Suprapubic skin (tissue), 4 donors: ENCODE results near the gene FITM1. TPM values are rescaled to one million over a fixed set of nuclear protein-coding genes. Genes with fewer than 3 reads are reported as not detected.

Experiments
- DNase-seq, 2 donors: peaks; one replicate each; pipeline ENCODE4 v3.0.0-alpha.2; 2019; ENCODE audit warnings: low spot score in 2 of 2
- H3K27ac ChIP-seq: fragments of 200-600 bp; sonication (generic); one replicate; pipeline ENCODE4 v1.5.1; 2019
- H3K27me3 ChIP-seq: fragments of 200-600 bp; sonication (generic); one replicate; pipeline ENCODE4 v1.5.1; 2019
- H3K36me3 ChIP-seq: fragments of 200-600 bp; sonication (generic); one replicate; pipeline ENCODE4 v1.5.1; 2019
- H3K4me1 ChIP-seq: fragments of 200-600 bp; sonication (generic); one replicate; pipeline ENCODE4 v1.5.1; 2019
- H3K4me3 ChIP-seq: fragments of 200-600 bp; sonication (generic); one replicate; pipeline ENCODE4 v1.5.1; 2019; ENCODE audit warnings: mild to moderate bottlenecking
- H3K9me3 ChIP-seq: fragments of 200-600 bp; sonication (generic); one replicate; pipeline ENCODE4 v1.5.1; 2019
- CTCF ChIP-seq, 2 donors: fragments of 200-600 bp in 1 of 2; fragments of 450-650 bp in 1 of 2; sonication (generic) in 1 of 2; IDR thresholded peaks; one replicate each; pipeline ENCODE4 v1.5.1; 2016 to 2019; ENCODE audit warnings: antibody characterized with exemption in 2 of 2, mild to moderate bottlenecking in 1 of 2, moderate library complexity in 1 of 2
- EP300 ChIP-seq: sonication (generic); formaldehyde crosslinking; IDR thresholded peaks from one replicate; pipeline ENCODE4 v1.6.1; 2017; ENCODE audit warnings: antibody characterized with exemption
- POLR2A ChIP-seq, 2 donors: fragments of 450-650 bp; IDR thresholded peaks; one replicate each; pipeline ENCODE4 v1.6.1; 2017; ENCODE audit warnings: antibody characterized with exemption in 2 of 2, mild to moderate bottlenecking in 2 of 2, moderate library complexity in 2 of 2
- POLR2AphosphoS5 ChIP-seq, 3 donors: sonication (generic); formaldehyde crosslinking; IDR thresholded peaks; one replicate each; pipeline ENCODE4 v1.6.1; 2017; ENCODE audit warnings: antibody characterized with exemption in 3 of 3
- WGBS: methylation state at CpG from one replicate; pipeline ENCODE4 v1.1.5; 2018; 5-methylcytosine and 5-hydroxymethylcytosine counted together
- total RNA-seq, 4 donors: library from RNA; depleted of rRNA; stranded (reverse); fragments of >200 nt; gene quantifications; one replicate each; pipeline ENCODE4 v1.1.0, GENCODE V29; 2016

The FITM1 gene
- total RNA-seq, 4 donors from 2014 or later: 1.7 to 3.4 (median 2.3) TPM; not detected in 1

GRCh38 chr14:24122898-24123297, 7.6 kb upstream of the FITM1 start:
- H3K9me3 ChIP-seq: no peaks in the 10 kb centered on the region
- TF ChIP-seq CTCF (IDR thresholded peaks at IDR 0.05) (no peak), EP300 (no peak), POLR2AphosphoS5 (IDR thresholded peaks at IDR 0.05) (no peak), POLR2A (IDR thresholded peaks at IDR 0.05) (no peak)
- DNase-seq: peak in 1 of 2 donors; percentile 40
- no peak overlapping the region for H3K4me3 ChIP-seq
- no peak overlapping the region for H3K27ac ChIP-seq
- H3K4me1 ChIP-seq: no peaks in the 10 kb centered on the region
- H3K36me3 ChIP-seq: peaks cover 64% of the 10 kb centered on the region
- 83% methylated on average over 7 of the region's 8 CpGs for WGBS
- H3K27me3 ChIP-seq: no peaks in the 10 kb centered on the region

DNA sequence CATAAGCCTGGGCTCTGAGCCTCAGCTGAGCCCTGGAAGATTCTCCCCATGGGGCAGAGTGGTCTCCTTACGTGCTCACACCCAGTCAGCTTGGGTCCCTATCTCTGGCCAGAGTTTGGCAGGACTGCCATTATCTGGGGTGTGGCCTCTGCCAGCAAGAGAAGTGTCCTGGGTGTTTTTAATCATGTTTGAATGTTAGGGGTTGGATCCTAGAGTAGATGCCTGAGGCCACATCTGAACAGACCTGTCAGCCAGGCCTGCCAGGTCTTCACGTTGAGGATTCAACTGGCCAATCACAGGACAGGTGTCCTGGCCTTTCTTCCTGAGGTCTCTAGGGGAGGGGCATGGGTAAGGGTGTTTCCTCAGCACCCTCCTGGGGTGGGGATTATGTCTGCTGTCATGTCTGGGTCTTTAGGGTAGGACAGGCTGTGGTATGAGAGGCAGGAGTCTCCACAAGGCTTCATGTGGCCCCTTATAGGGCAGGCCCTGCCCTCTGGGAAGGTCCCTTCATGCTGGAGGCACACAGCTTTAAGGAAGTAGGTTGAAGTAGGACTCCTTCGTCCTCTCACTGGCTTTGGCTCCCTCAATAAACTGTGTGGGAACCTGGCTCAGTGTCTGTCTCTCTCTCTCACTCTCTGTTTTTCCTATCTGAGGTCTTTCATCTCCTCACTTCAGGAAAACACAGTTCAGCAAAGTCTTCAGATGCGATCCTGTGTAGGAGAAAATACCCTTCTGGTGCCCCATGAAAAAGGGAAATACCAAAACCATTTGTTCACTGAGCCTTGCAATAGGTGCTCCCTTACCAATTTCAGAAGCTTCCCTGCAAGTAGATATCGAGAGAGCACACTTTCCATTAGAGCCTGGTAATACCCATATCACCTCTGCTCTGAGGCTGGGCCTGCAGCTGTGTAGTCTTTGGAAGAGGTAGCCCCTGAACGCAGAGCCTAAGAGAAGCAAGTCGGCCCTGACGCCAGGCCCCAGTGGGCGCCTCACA, 6.7 kb upstream of the FITM1 start:
- Histone ChIP-seq H3K27me3 (no peaks in the 10 kb centered on the region), H3K4me3 (no peak overlapping the region), H3K9me3 (no peaks in the 10 kb centered on the region), H3K4me1 (no peaks in the 10 kb centered on the region), H3K27ac (no peak overlapping the region), H3K36me3 (peaks cover 56% of the 10 kb centered on the region)
- TF ChIP-seq CTCF (IDR thresholded peaks at IDR 0.05) (no peak), POLR2AphosphoS5 (IDR thresholded peaks at IDR 0.05) (no peak), EP300 (no peak), POLR2A (IDR thresholded peaks at IDR 0.05) (no peak)
- 82% methylated on average over 9 of the region's 9 CpGs for WGBS
- DNase-seq: peak in 1 of 2 donors; percentile 29

DNA sequence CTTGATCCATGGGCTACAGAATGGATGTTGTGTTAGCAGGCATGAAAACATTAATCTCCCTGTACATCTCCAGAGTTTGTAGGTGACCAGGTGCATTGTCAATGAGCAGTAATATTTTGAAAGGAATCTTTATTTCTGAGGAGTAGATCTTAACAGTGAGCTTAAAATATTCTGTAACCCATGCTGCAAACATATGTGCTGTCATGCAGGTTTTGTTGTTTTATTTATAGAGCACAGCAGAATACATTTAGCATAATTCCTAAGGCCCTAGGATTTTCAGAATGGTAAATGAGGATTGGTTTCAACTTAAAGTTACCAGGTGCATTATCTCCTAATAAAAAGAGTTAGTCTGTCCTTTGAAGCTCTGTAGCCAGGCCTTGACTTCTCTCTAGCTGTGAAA, 3.5 kb upstream of the FITM1 start:
- Histone ChIP-seq H3K9me3 (no peaks in the 10 kb centered on the region), H3K27me3 (no peaks in the 10 kb centered on the region), H3K36me3 (peaks cover 24% of the 10 kb centered on the region), H3K4me1 (peaks cover 2% of the 10 kb centered on the region), H3K27ac (no peak overlapping the region), H3K4me3 (no peak overlapping the region)
- TF ChIP-seq POLR2AphosphoS5 (IDR thresholded peaks at IDR 0.05) (no peak), EP300 (no peak), CTCF (IDR thresholded peaks at IDR 0.05) (no peak), POLR2A (IDR thresholded peaks at IDR 0.05) (no peak)
- DNase-seq: no peak

- Histone ChIP-seq H3K27ac (no peak overlapping the region), H3K4me3 (no peak overlapping the region), H3K4me1 (peaks cover 9% of the 10 kb centered on the region), H3K36me3 (peaks cover 17% of the 10 kb centered on the region), H3K9me3 (no peaks in the 10 kb centered on the region), H3K27me3 (no peaks in the 10 kb centered on the region)
- DNase-seq: no peak
- TF ChIP-seq POLR2AphosphoS5 (IDR thresholded peaks at IDR 0.05): no peak
- TF ChIP-seq CTCF (IDR thresholded peaks at IDR 0.05): no peak
- TF ChIP-seq POLR2A (IDR thresholded peaks at IDR 0.05): no peak
- no peak for TF ChIP-seq EP300
- WGBS: 82% methylated on average over 2 of the region's 2 CpGs
These were observed 2.8 kb upstream of the FITM1 start for GRCh38 chr14:24127673-24128072.

DNA sequence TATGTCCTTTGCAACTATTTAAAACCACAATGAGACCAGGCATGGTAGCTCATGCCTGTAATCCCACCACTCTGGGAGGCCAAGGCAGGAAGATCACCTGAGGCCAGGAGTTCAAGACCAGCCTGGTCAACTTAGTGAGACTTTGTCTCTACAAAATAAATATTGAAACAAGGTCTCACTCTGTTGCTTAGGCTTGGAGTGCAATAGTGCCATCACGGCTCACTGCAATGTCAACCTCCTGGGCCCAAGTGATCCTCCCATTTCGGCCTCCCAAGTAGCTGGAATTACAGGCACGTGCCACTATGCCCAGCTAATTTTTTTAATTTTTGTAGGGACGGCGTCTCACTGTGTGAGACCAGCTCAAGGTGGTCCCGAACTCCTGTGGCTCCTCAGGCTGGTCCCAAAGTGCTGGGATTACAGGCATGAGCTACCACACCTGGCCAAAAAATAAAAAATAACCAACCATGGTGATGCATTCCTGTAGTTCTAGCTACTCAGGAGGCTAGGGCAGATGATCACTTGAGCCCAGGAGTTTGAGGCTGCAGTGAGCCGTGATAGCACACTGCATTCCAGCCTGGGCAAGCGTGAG, 955 bp upstream of the FITM1 start:
- 98% methylated on average over 8 of the region's 8 CpGs for WGBS

More for the DNA sequence above, 955 bp upstream of the FITM1 start:
- H3K9me3 ChIP-seq: no peaks in the 10 kb centered on the region
- H3K36me3 ChIP-seq: peaks cover 3% of the 10 kb centered on the region
- TF ChIP-seq CTCF (IDR thresholded peaks at IDR 0.05) (no peak), POLR2AphosphoS5 (IDR thresholded peaks at IDR 0.05) (no peak)
- no peak for DNase-seq
- H3K4me3 ChIP-seq: no peak overlapping the region
- no peak overlapping the region for H3K27ac ChIP-seq
- H3K4me1 ChIP-seq: peaks cover 11% of the 10 kb centered on the region
- H3K27me3 ChIP-seq: no peaks in the 10 kb centered on the region
